Mesodermal cell (in vitro differentiated cells): Measurements from ENCODE around the gene KRTAP5-7.

ENCODE experiments used
- H3K27ac ChIP-seq: 2 replicates; pipeline ENCODE4 v1.7.0; 2013; ENCODE audit warnings: mild to moderate bottlenecking, low read depth, low read length, moderate library complexity; ENCODE audit not compliant: severe bottlenecking
- H3K36me3 ChIP-seq: 2 replicates; pipeline ENCODE4 v1.7.1; 2013; ENCODE audit warnings: mild to moderate bottlenecking, low read length, moderate library complexity; ENCODE audit not compliant: control insufficient read depth, insufficient read depth
- H3K4me1 ChIP-seq: one replicate; pipeline ENCODE4 v1.7.1; 2013; ENCODE audit warnings: mild to moderate bottlenecking, low read length; ENCODE audit not compliant: insufficient read depth, control insufficient read depth, poor library complexity, severe bottlenecking
- H3K4me3 ChIP-seq: 2 replicates; pipeline ENCODE4 v1.7.0; 2013; ENCODE audit warnings: low read length, control low read depth, mild to moderate bottlenecking; ENCODE audit not compliant: insufficient read depth, poor library complexity, severe bottlenecking; ENCODE audit errors: extremely low read depth
- H3K9me3 ChIP-seq: 2 replicates; pipeline ENCODE4 v1.7.1; 2013; ENCODE audit warnings: mild to moderate bottlenecking, low read length, moderate library complexity; ENCODE audit not compliant: control insufficient read depth
- WGBS, 2 experiments: methylation state at CpG; one replicate each; pipeline ENCODE4 v1.1.5; 2013; ENCODE audit warnings: missing lambda C conversion rate in 2 of 2; ENCODE audit not compliant: insufficient coverage in 2 of 2; 5-methylcytosine and 5-hydroxymethylcytosine counted together

Gene KRTAP5-7

DNA sequence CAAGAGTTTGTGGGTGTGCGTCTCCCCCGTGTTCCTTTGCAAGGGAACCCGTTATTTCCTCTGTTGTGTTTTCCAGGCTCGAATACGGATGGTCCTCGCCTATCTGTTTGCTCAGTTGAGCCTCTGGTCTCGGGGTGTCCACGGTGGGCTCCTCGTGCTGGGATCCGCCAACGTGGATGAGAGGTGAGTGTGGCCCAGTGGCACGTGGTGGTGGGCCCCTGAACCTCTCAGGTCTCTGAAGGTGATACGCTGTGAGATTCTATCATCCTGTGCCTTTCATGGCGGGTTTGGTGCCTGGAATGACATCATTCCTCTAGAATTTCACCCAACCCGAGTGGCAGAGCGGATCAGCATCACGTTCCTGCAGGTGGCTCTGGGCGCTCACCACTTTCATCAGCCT, 41.6 kb upstream of the KRTAP5-7 start:
- peaks cover 24% of the 10 kb centered on the region for H3K4me1 ChIP-seq

GRCh38 chr11:71486320-71486719, 40.7 kb upstream of the KRTAP5-7 start:
- Histone ChIP-seq H3K27ac (no peak overlapping the region), H3K4me1 (peaks cover 24% of the 10 kb centered on the region), H3K36me3 (peaks cover 62% of the 10 kb centered on the region), H3K9me3 (no peaks in the 10 kb centered on the region), H3K4me3 (no peak overlapping the region)
- 71 to 91% methylated on average over 1 of the region's 1 CpG for WGBS, 2 experiments

More for the DNA sequence above, 41.6 kb upstream of the KRTAP5-7 start:
- Histone ChIP-seq H3K4me3 (no peak overlapping the region), H3K36me3 (peaks cover 61% of the 10 kb centered on the region), H3K27ac (no peak overlapping the region), H3K9me3 (no peaks in the 10 kb centered on the region)
- 95 to 97% methylated on average over 18 of the region's 18 CpGs for WGBS, 2 experiments

DNA sequence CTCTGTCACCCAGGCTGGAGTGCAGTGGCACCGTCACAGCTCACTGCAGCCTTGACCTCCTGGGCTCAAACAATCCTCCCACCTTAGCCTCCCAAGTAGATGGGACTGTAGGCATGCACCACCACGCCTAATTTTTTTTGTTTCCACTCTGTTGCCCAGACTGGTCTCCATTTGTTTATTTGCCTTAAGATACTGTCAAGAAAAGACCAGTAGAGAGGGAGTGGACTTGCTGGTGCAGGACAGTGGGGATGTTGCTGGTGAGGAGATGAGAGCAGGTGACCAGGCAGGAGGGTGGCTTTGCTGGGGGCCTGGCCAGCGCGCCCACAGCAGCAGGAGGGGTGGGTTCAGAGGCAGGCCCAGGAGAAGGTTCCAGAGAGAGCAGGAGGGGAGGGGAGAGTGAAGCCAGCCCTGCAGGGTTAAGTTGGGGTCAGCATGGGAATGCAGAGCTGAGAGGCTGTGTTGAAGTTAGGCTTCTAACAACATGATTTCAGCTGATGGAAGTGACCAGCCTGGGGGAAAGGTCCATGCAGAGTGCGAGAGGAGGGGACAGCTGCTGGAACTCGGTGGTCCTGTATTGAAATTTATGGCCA, 38.3 kb upstream of the KRTAP5-7 start:
- Histone ChIP-seq H3K36me3 (peaks cover 59% of the 10 kb centered on the region), H3K4me1 (peaks cover 24% of the 10 kb centered on the region), H3K27ac (no peak overlapping the region), H3K9me3 (no peaks in the 10 kb centered on the region), H3K4me3 (no peak overlapping the region)
- WGBS, 2 experiments = 67 to 76% methylated on average over 3 to 6 of the region's 6 CpGs

- 88 to 94% methylated on average over 10 to 12 of the region's 15 CpGs for WGBS, 2 experiments
- Histone ChIP-seq H3K36me3 (peaks cover 52% of the 10 kb centered on the region), H3K4me1 (peaks cover 24% of the 10 kb centered on the region)
Observed at GRCh38 chr11:71489311-71490043, 37.6 kb upstream of the KRTAP5-7 start.

DNA sequence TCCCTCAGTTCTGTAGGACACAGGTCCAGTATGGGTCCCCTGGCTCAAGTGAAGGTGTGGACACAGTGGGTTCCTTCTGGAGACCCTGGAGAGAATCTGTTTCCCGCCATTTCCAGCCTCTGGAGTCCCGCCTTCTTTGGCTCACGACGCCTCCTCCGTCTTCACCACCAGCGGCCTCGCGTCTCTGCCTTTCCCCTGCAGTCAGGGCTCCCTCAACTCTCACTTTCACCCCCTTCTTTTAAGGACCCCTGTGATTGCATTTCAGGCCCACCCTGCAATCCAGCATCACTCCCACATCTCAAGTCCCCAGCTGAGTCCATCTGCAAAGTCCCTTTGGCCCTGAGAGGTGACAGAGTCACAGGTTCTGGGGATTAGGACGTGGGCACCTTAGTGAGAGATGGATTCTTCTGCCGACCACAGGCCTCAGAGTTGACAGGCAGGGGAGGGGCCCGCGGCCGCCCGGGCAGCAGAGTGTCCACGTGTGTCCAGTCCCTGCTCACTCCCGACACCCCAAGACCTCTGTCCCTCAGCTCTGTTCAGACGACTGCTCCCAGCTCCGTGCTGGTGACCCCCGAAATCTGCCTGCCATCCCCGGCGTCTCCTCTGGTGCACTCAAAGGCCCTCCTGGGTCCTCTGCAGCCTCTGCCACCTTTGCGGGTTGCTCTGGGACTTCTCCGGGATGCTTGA, 36.9 kb upstream of the KRTAP5-7 start:
- Histone ChIP-seq H3K27ac (no peak overlapping the region), H3K4me1 (peaks cover 24% of the 10 kb centered on the region), H3K36me3 (peaks cover 51% of the 10 kb centered on the region), H3K9me3 (no peaks in the 10 kb centered on the region), H3K4me3 (no peak overlapping the region)
- WGBS, 2 experiments = 96 to 97% methylated on average over 17 to 20 of the region's 23 CpGs

More at GRCh38 chr11:71489311-71490043, 37.6 kb upstream of the KRTAP5-7 start:
- Histone ChIP-seq H3K4me3 (no peak overlapping the region), H3K9me3 (no peaks in the 10 kb centered on the region), H3K27ac (no peak overlapping the region)

- WGBS, 2 experiments = 95% methylated on average over 27 to 28 of the region's 28 CpGs
Observed at GRCh38 chr11:71490731-71491390, 36.2 kb upstream of the KRTAP5-7 start.

DNA sequence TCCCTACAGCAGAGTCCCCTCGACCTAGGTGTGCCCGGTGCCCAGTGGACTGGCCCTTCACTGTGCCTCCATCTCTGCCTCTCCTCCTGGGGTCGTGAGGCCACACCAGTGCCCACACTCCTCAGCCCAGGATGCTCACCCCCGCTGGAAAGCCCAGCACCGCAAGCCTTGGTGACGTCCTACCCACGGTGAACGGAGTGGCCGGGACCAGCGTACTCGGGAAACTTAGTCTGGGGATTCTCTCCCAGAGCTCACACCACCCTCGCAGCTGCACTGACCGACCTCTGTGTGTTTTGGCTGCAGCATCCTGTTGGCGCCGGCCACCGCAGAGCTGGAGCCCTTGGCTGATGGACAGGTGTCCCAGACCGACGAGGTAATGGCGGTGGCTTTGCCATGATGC, 35.5 kb upstream of the KRTAP5-7 start:
- H3K4me3 ChIP-seq = no peak overlapping the region
- H3K4me1 ChIP-seq = peaks cover 24% of the 10 kb centered on the region
- no peaks in the 10 kb centered on the region for H3K9me3 ChIP-seq
- 87 to 93% methylated on average over 17 to 19 of the region's 19 CpGs for WGBS, 2 experiments
- H3K36me3 ChIP-seq = peaks cover 52% of the 10 kb centered on the region
- no peak overlapping the region for H3K27ac ChIP-seq

More at GRCh38 chr11:71490731-71491390, 36.2 kb upstream of the KRTAP5-7 start:
- H3K4me1 ChIP-seq = peaks cover 24% of the 10 kb centered on the region
- peaks cover 52% of the 10 kb centered on the region for H3K36me3 ChIP-seq
- H3K9me3 ChIP-seq = no peaks in the 10 kb centered on the region
- no peak overlapping the region for H3K4me3 ChIP-seq
- no peak overlapping the region for H3K27ac ChIP-seq

GRCh38 chr11:71491940-71492339, 35.1 kb upstream of the KRTAP5-7 start:
- H3K36me3 ChIP-seq = peaks cover 56% of the 10 kb centered on the region
- 95% methylated on average over 6 to 7 of the region's 9 CpGs for WGBS, 2 experiments
- no peak overlapping the region for H3K27ac ChIP-seq
- peaks cover 24% of the 10 kb centered on the region for H3K4me1 ChIP-seq
- no peak overlapping the region for H3K4me3 ChIP-seq
- H3K9me3 ChIP-seq = no peaks in the 10 kb centered on the region

DNA sequence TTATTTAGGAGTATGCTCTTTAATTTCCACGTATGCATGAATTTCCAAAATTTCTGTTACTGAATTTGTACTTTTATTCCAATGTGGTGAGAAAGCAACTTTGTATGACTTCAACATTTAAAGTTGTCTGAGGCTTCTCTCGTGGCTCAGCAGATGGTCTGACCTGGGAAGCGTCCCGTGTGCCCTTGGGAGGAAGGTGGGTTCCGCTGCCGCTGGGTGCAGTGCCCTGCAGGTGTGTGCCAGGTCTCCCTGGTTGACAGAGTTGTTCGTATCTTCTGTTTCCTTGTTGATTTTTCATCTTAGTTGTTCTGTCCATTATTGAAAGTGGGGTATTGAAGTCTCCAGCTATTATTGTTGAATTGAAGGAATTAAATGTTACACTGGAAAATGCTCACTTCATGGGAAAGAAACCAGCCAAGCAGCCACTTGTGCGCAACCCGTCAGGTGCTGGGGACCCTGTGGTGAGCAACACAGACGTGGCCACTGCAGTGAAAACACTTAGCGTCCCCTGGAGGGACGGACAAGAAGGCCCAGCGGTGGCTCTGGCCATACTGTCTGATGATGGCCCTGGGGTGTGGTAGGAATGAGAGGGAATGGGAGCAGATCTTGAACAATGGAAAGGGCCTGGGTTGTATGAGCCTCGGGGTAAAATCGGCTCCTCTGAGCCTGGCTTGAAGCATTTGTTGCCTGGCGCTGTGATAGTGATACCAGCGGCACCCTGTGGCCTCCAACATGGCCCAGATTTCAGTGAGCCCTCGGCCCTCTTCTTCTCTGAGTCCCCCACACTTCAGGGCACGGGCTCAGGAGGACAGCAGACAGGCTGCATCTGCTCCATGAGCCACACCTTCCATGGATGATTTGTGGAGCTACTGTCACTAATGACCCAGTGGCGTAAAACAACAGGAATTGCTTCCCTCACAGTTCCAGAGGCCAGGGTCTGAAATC, 31.5 kb upstream of the KRTAP5-7 start:
- H3K4me3 ChIP-seq = no peak overlapping the region
- H3K4me1 ChIP-seq = no peaks in the 10 kb centered on the region
- 94 to 97% methylated on average over 18 of the region's 20 CpGs for WGBS, 2 experiments
- peaks cover 81% of the 10 kb centered on the region for H3K36me3 ChIP-seq
- no peaks in the 10 kb centered on the region for H3K9me3 ChIP-seq
- H3K27ac ChIP-seq = no peak overlapping the region

- H3K9me3 ChIP-seq = no peaks in the 10 kb centered on the region
- peaks cover 75% of the 10 kb centered on the region for H3K36me3 ChIP-seq
- H3K4me1 ChIP-seq = no peaks in the 10 kb centered on the region
- H3K27ac ChIP-seq = no peak overlapping the region
- H3K4me3 ChIP-seq = no peak overlapping the region
- 91 to 93% methylated on average over 13 of the region's 13 CpGs for WGBS, 2 experiments
Observed at GRCh38 chr11:71496421-71496820, 30.6 kb upstream of the KRTAP5-7 start.
